Spleen (tissue), 7 donors: ENCODE measurements around the gene OTOP2.

Experiments used
- CTCF ChIP-seq, 11 experiments: fragments of 200-600 bp in 7 of 11; fragments of 450-650 bp in 4 of 11; sonication (generic) in 4 of 11; IDR thresholded peaks in 8 of 11; conservative IDR thresholded peaks in 3 of 11; 1 replicate in 7 of 11; 2 replicates in 4 of 11; pipeline versions ENCODE4 v1.4.0 to v1.8.0; 2016 to 2021; ENCODE audit warnings: antibody characterized with exemption in 11 of 11, inconsistent platforms in 4 of 11, mild to moderate bottlenecking in 1 of 11
- POLR2A ChIP-seq, 3 donors: fragments of 450-650 bp; IDR thresholded peaks; one replicate each; pipeline ENCODE4 v1.5.1; 2017; ENCODE audit warnings: antibody characterized with exemption in 3 of 3, mild to moderate bottlenecking in 1 of 3
- POLR2AphosphoS5 ChIP-seq, 3 donors: sonication (generic); formaldehyde crosslinking; IDR thresholded peaks; one replicate each; pipeline ENCODE4 v1.5.1; 2017; ENCODE audit warnings: antibody characterized with exemption in 3 of 3
- donor health status: DM: no; HTN: no; CAD: no; lungs with moderate emphysema.
- donor health status: DM: no; HTN: no; CAD: no.
- donor health status: DM: no; HTN: no; CAD: no.

- no peak for TF ChIP-seq CTCF (IDR thresholded peaks at IDR 0.05 in 8 of 11, conservative IDR thresholded peaks at IDR 0.05 in 3 of 11)
- no peak for TF ChIP-seq POLR2AphosphoS5 (IDR thresholded peaks at IDR 0.05)
- TF ChIP-seq POLR2A (IDR thresholded peaks at IDR 0.05), result no peak
Observed at GRCh38 chr17:74918906-74919305, 5.2 kb upstream of the OTOP2 start.
